Measurements from ENCODE around the gene SYT4.

The SYT4 gene

DNA sequence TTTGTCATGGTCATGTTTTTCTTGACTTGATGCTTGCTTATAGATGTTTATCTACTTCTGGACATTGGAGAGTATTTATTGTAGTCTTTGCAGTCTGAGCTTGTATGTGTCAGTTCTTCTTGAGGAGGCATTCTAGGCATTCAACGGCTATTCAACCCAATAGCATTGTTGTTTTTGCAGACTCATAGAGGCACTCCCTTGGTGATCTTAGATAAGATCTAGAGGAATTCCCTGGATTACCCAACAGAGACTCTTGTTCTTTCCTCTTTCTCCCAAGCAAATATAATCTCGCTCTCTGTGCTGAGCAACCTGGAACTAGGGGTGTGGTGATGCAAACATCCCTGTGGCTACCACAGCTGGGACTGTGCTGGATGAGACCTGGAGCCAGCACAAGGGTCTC, 40.4 kb downstream of the SYT4 start:
- intact Hi-C loops (cut with DNase I): no loop called here
- DNase-seq: no peak

DNA sequence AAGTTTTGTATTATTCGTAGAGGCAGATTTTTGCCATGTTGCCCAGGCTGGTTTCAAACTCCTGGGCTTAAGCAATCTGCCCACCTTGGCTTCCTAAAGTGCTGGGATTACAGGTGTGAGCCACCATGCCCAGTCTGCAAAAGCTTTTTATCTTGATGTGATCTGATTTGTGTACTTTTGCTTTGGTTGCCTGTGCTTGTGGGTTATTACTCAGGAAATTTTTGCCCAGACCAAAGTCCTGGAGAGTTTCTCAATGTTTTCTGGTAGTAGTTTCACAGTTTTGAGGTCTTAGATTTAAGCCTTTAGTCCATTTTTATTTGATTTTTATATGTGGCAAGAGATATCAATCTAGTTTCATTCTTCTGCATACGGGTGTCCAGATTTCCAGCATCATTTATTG, 42.4 kb downstream of the SYT4 start:
- intact Hi-C loops (cut with DNase I): no loop called here
- no peak for DNase-seq

DNA sequence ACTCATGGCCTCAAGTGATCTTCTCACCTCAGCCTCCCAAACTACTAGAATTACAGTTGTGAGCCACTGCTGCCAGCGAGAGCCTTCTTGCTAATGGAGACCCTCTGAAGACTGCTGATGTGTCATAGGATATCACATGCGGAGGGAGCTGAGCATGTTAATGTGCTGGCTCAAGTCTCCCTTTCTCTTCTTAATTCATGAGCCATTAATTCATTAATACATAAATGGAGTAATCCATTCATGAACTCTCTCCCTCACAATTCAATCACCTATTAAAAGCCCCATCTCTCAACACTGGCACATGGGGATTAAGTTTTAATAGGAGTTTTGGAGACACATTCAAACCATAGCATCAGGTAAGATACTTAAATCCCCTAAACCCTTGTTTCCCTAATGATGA, 54.8 kb downstream of the SYT4 start:
- DNase-seq: no peak

DNA sequence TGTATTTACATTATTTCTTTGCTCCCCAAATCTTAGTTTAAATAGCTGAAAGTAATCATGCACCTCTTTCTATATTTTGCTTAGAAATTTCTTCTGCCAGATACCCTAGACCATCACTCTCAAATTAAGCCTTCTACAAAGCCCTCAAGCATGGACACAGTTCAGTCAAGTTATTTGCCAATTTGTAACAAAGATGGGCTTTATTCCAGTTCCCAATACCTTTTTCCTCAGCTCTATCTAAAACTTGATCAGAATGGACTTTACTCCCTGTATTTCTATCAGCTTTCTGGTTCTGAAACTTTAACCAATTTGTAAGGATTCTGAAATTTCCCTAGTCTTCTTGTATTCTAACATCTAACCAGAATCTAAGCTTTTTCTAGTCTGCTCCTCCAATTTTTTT, 56.6 kb downstream of the SYT4 start:
- no peak for DNase-seq
- intact Hi-C loops (cut with DNase I): no loop called here

More for the DNA sequence above, 54.8 kb downstream of the SYT4 start:
- intact Hi-C loops (cut with DNase I): no loop called here
